ENCODE measurements around the gene PIR. TPM values are rescaled to one million over a fixed set of nuclear protein-coding genes. Genes with fewer than 3 reads are reported as not detected.

PIR gene
- total RNA-seq, 1 experiment from 2014 or later: 58.0 TPM

- Histone ChIP-seq H3K36me3 (ENCODE audit: insufficient read depth, low read length, poor library complexity, severe bottlenecking) (no peaks in the 10 kb centered on the region), H3K9me3 (ENCODE audit: low read depth, low read length, poor library complexity, severe bottlenecking) (no peaks in the 10 kb centered on the region), H3K4me1 (ENCODE audit: insufficient read depth, low read length, poor library complexity, severe bottlenecking) (no peaks in the 10 kb centered on the region), H3K27me3 (replicated peaks; ENCODE audit: insufficient read depth, low read depth, low read length, poor library complexity) (peaks cover 8% of the 10 kb centered on the region), H3K27ac (ENCODE audit: low read depth, low read length, poor library complexity, severe bottlenecking) (no peak overlapping the region), H3K4me3 (ENCODE audit: low read depth, low read length, poor library complexity, severe bottlenecking) (no peak overlapping the region)
- TF ChIP-seq CTCF (conservative IDR thresholded peaks at IDR 0.05; ENCODE audit: low read depth, low read length): no peak
- no peak for TF ChIP-seq EZH2 (IDR thresholded peaks at IDR 0.05; ENCODE audit: borderline replicate concordance, low read depth, low read length, poor library complexity, severe bottlenecking)
- BruUV-seq (replicated peaks): no TSS peak
- ChIA-PET POLR2A (ENCODE audit: low non-redundant PET) (no interaction called here), CTCF (no interaction called here)
- intact Hi-C loops (cut with micrococcal nuclease; ENCODE audit: unreplicated experiment): no loop called here
- no peak for DNase-seq (ENCODE audit: low spot score)
Measured at GRCh38 chrX:15512401-15512965, 19.4 kb upstream of the PIR start.

- CTCF ChIA-PET: no interaction called here
- Histone ChIP-seq H3K4me1 (ENCODE audit: insufficient read depth, low read length, poor library complexity, severe bottlenecking) (no peaks in the 10 kb centered on the region), H3K36me3 (ENCODE audit: insufficient read depth, low read length, poor library complexity, severe bottlenecking) (no peaks in the 10 kb centered on the region), H3K4me3 (ENCODE audit: low read depth, low read length, poor library complexity, severe bottlenecking) (no peak overlapping the region), H3K27me3 (replicated peaks; ENCODE audit: insufficient read depth, low read depth, low read length, poor library complexity) (peaks cover 7% of the 10 kb centered on the region), H3K9me3 (ENCODE audit: low read depth, low read length, poor library complexity, severe bottlenecking) (no peaks in the 10 kb centered on the region), H3K27ac (ENCODE audit: low read depth, low read length, poor library complexity, severe bottlenecking) (no peak overlapping the region)
- TF ChIP-seq EZH2 (IDR thresholded peaks at IDR 0.05; ENCODE audit: borderline replicate concordance, low read depth, low read length, poor library complexity, severe bottlenecking) (no peak), CTCF (conservative IDR thresholded peaks at IDR 0.05; ENCODE audit: low read depth, low read length) (no peak)
- intact Hi-C loops (cut with micrococcal nuclease; ENCODE audit: unreplicated experiment): no loop called here
- POLR2A ChIA-PET (ENCODE audit: low non-redundant PET): no interaction called here
- no peak for DNase-seq (ENCODE audit: low spot score)
- no TSS peak for BruUV-seq (replicated peaks)
Measured at GRCh38 chrX:15511563-15511962, 18.4 kb upstream of the PIR start.

- peaks cover 18% of the 10 kb centered on the region for H3K27me3 ChIP-seq (replicated peaks; ENCODE audit: insufficient read depth, low read depth, low read length, poor library complexity)
- DNase-seq (ENCODE audit: low spot score): no peak
- POLR2A ChIA-PET (ENCODE audit: low non-redundant PET): no interaction called here
- no peaks in the 10 kb centered on the region for H3K9me3 ChIP-seq (ENCODE audit: low read depth, low read length, poor library complexity, severe bottlenecking)
- BruUV-seq (replicated peaks): no TSS peak
- no peak overlapping the region for H3K27ac ChIP-seq (ENCODE audit: low read depth, low read length, poor library complexity, severe bottlenecking)
- no peaks in the 10 kb centered on the region for H3K4me1 ChIP-seq (ENCODE audit: insufficient read depth, low read length, poor library complexity, severe bottlenecking)
- CTCF ChIA-PET: no interaction called here
- intact Hi-C loops (cut with micrococcal nuclease; ENCODE audit: unreplicated experiment): no loop called here
- no peak overlapping the region for H3K4me3 ChIP-seq (ENCODE audit: low read depth, low read length, poor library complexity, severe bottlenecking)
- TF ChIP-seq CTCF (conservative IDR thresholded peaks at IDR 0.05; ENCODE audit: low read depth, low read length) (no peak), EZH2 (IDR thresholded peaks at IDR 0.05; ENCODE audit: borderline replicate concordance, low read depth, low read length, poor library complexity, severe bottlenecking) (no peak)
- no peaks in the 10 kb centered on the region for H3K36me3 ChIP-seq (ENCODE audit: insufficient read depth, low read length, poor library complexity, severe bottlenecking)
Measured at GRCh38 chrX:15509845-15510244, 16.7 kb upstream of the PIR start.

All from A673 (cell line).